GM19240 (cell line): ENCODE results near the gene AKAP10.
"Not testable (repeated sequence)": the region's sequence is repeated elsewhere in the genome, so short reads cannot be mapped to it uniquely, and the experiment has no call there.

Experiments
- DNase-seq: peaks from one replicate; pipeline ENCODE4 v3.0.0; 2011; ENCODE audit warnings: low spot score; ENCODE audit not compliant: insufficient read length

Gene AKAP10

GRCh38 chr17:19979917-19980770 lies 2.5 kb upstream of the AKAP10 start:
- DNase-seq, result no peak

GRCh38 chr17:19978805-19979211 lies 1.2 kb upstream of the AKAP10 start:
- no peak for DNase-seq

DNA sequence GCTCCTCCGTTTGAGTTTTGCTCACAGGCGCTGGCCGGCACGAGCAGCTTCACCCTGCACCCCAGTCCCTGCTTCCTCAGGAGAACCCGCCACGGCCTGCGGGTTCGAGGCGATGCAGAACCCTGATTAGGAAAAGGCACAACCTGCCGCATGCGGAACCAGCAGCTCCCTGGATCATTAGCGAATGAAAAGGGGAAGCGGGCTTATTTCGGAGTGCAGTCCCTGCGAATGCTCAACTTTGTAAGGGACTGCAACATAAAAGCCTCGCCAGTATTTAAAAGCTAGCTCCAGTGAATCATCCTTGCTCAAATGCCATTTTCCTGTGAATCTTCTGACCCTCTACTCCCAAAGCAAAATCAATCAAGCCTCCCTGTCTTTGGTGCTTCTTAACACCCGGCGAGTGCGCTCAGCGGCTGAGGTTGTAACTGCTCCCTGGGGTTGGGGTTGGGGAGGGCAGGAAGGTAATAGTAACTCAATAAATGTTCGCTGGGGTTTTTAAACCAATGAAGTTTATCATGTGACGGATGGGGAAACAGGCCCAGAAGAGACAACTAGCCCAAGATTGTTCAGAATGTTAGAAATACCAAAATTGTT lies 678 bp upstream of the AKAP10 start:
- DNase-seq, result peak; percentile 26

GRCh38 chr17:19975601-19976000 lies 2.0 kb downstream of the AKAP10 start:
- DNase-seq, result no peak

DNA sequence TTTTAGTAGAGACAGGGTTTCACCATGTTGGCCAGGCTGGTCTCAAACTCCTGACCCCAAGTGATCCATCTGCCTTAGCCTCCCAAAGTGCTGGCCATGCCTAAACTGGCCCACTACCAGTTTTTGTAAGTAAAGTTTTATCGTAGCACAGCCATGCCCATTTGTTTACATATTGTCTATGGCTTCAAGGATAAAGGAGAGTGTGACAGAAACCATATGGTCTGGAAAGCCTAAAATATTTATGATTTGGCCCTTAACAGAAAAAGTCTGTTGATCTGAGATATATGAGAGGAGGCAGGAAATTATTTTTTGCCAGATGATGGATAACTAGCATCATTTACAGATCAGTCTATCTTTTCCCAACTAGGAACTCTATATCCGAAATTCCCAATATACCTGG lies 4.5 kb downstream of the AKAP10 start:
- DNase-seq, result no peak

- DNase-seq, result not testable (repeated sequence)
Measured at GRCh38 chr17:19962954-19963353, 14.7 kb downstream of the AKAP10 start.

GRCh38 chr17:19958023-19958422 lies 19.6 kb downstream of the AKAP10 start:
- DNase-seq, result no peak

- DNase-seq, result no peak
Measured at GRCh38 chr17:19955099-19955498, 22.5 kb downstream of the AKAP10 start.

- DNase-seq, result not testable (repeated sequence)
Measured at GRCh38 chr17:19951411-19951810, 26.2 kb downstream of the AKAP10 start.

DNA sequence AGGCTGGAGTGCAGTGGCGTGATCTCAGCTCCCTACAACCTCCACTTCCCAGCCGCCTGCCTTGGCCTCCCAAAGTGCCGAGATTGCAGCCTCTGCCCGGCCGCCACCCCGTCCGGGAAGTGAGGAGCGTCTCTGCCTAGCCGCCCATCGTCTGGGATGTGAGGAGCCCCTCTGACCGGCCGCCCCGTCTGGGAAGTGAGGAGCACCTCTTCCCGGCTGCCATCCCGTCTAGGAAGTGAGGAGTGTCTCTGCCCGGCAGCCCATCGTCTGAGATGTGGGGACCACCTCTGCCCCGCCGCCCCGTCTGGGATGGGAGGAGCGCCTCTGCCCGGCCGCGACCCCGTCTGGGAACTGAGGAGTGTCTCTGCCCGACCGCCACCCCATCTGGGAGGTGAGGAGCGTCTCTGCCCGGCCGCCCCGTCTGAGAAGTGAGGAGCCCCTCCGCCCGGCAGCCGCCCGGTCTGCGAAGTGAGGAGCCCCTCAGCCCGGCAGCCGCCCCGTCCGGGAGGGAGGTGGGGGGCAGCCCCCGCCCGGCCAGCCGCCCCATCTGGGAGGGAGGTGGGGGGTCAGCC lies 26.9 kb downstream of the AKAP10 start:
- DNase-seq, result not testable (repeated sequence)

- no peak for DNase-seq
Measured at GRCh38 chr17:19948116-19948943, 29.3 kb downstream of the AKAP10 start.

DNA sequence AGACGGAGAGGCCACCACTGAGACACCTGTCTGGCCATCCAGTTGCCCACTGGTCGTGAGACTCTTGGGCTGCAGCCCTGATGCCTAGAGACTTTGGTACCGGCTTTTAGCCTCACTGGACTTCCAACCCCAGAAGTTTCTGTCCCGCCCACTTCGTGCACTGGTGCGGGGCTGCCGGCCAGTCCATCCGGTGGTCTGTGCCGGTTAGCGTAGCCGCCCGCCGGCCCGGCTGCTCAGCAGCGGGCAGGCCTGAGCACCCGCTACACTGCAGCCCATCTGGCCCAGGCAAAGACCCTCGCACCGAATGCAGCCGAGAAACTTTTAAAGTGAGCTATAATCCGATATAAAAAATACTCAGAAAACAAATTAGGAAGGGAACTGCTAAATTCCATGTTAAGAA lies 30.7 kb downstream of the AKAP10 start:
- DNase-seq, result no peak

DNA sequence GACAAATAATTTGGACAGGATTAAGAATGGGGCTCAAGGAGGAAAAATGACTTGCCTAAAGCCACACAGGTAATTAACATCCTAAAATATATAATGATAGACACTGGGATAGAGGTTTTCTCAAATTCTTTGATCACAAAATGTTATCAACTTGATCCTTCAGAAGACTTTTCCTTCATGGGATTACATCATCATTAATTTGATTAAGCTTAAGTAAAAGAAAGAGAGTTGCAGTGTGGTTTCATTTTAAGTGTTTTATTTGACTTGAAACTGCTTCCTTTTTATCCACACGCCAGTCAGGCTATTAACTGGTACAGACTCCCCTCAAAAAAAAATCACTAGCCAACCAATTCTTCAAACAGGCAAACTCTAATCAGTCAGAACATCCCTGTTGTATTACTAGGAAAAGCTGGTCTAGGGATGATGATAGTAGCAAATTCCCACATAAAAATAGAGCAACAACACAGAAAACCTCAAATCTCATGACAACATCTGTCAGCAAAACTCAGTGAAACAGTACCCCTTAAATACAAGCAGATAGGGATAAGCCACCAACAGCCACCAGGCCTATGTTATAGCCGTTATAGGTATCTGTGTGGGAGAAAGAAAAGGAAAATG lies 32.5 kb downstream of the AKAP10 start:
- no peak for DNase-seq

DNA sequence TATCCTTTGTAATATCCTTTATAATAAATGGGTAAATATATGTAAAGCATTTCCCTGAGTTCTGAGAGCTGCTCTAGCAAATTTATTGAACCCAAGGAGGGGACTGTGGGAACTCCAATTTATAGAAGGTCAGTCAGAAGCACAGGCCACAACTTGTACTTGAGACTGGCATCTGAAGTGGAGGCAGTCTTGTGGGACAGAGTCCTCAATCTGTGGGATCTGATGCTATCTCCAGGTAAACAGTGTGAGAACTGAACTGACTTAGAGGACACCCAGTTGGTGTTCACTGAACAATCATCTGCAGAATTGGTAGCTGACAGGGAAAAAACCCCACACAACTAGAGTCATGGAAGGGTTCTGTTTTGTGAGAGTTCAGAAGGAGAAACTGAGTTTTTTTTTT lies 34.0 kb downstream of the AKAP10 start:
- DNase-seq, result no peak

DNA sequence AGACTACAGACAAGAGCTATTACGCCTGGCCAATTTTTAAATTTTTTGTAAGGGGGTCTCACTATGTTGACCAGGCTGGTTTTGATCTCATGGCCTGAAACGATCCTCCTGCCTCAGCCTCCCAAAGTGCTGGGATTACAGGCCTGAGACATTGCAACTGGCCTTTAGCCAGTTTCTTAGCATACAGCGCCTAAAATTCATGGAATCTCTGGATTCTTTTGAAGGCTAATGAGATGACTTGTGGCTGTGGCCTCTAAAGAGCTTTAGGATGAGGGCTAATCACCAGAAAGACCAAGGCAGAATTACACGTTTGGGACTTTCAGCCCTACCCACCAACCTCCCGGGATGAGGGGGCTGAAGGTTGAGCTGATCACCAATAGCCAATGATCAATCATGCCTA lies 34.6 kb downstream of the AKAP10 start:
- DNase-seq, result no peak

GRCh38 chr17:19940722-19941464 lies 36.7 kb downstream of the AKAP10 start:
- no peak for DNase-seq

DNA sequence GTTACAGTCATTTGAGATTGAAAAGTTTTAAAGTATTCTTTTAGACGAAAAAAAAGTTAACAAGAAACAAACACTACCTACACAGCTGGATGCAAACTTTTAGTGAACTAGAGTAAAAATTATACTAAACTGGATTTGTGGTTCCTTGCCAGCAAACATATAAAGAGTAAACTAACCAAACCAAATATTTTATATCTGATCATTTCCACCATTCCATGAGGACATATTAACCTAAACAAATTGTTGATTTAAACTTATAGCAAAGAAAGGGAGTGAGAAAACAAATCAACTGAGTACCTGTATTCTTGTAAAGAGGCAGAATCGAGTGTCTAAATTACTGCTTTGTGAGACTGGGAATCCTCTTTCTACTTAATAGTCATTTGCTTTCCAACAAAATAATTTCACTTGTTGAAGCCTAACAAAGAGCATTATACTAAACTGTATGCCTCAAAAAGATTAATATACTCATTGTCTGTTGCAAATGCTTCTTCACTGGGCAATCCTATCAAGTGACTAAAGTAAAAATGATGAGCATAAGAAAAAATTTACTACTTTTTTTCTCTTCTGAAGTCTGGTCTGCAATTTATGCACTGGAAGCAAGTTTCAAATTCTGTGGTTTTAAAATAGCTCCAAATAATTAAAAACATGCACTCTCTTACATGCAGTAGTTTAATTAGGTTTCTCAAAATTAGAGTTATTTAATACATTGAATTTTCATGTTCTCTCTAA lies 37.5 kb downstream of the AKAP10 start:
- DNase-seq, result no peak

DNA sequence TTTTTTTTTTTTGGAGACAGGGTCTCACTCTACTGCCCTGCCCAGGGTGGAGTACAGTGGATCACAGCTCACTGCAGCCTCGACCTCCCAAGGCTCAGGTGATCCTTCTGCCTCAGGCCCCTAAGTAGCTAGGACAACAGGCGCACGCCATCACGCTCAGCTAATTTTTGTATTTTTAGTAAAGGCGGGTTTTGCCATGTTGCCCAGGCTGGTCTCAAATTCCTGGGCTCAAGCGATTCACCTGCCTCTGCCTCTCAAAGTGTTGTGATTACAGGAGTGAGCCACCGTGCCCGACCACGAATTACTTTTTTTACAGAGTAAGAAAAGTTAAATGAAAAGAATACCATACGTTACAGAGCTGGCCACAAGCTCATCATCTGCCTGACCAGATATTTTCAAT lies 38.9 kb downstream of the AKAP10 start:
- no peak for DNase-seq

GRCh38 chr17:19937522-19937921 lies 40.1 kb downstream of the AKAP10 start:
- DNase-seq, result no peak

DNA sequence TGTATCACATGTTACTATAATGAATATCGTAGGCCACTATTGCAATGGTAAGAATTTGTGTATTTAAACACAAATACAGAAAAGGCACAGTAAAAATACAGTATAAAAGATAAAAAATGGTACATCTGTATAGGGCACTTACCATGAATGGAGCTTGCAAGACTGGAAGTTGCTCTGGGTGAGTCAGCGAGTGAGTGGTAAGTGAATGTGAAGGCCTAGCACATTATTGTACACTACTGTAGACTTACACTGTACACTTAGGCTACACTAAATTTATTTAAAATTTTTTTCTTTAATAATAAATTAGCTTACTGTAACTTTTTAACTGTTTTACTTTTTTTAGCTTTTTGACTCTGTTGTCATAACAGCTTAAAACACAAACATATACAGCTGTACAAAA lies 42.5 kb downstream of the AKAP10 start:
- DNase-seq, result no peak
